ENCODE measurements around the gene LRRC73.
"Not testable (repeated sequence)": the region's sequence is repeated elsewhere in the genome, so short reads cannot be mapped to it uniquely, and the experiment has no call there.

The LRRC73 gene

DNA sequence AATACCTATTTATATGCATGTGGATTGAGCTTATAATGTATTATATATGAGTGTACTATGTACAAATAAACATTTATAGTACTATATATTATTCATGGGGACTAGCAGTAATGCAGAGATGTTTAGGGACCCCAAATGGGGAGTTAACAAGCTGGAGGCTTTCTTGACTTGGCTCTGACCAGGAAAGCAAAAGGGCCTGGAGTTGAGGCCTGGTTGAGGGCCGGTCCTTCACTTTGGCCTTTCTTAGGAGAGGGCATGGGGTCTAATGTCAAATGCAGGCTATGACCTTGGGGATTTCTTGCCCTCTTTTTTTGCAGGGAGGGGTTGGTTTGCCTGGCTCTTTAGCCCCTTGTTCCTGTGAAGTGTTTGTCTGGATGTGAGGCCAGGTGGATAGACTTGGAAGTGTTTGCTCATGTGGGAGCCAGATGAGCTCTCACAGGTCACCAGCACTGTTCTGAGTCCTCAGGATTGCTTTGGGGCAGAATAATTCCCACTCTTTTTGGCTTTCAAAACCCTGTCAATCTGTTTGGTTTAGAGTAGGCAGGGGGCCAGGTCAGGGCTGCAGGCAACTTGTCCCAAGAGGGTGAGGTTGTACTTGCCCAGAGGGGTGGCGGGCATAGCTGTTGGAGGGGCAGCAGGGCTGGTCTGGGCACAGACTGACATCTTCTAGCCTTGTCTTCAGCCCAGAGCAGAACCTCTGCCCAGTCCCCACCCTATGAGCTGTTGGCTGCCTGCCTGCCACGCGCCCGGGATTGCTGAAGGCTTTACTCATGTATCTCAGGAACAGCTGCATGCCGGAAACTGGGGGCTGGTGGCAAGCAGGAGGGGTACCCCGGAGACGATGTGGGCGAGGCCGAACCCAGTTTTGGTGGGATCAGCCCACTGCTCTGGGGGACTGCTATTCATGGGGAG is 18.1 kb downstream of the LRRC73 start:
- DNase-seq = no peak

DNA sequence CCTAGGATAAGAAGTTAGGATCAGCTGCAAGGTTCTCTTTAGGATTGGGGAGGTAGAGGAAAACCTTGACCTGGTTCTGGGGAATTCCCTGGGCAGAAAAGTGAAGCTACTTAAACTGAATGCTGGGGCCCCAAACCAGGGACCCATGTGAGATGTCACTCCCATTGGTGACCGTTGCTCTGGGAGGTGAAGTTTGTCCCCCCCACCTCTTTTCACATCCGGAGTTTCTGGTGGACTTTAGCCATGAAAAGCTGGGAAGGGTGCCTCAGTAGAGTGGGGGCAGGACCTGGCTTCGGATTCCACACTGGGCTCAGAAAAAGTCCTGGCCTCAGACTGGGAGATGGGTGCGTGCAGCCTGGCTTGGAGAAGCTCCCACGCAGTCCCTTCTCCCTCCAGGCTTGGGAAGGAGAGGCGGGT is 19.6 kb downstream of the LRRC73 start:
- no peak for DNase-seq

DNA sequence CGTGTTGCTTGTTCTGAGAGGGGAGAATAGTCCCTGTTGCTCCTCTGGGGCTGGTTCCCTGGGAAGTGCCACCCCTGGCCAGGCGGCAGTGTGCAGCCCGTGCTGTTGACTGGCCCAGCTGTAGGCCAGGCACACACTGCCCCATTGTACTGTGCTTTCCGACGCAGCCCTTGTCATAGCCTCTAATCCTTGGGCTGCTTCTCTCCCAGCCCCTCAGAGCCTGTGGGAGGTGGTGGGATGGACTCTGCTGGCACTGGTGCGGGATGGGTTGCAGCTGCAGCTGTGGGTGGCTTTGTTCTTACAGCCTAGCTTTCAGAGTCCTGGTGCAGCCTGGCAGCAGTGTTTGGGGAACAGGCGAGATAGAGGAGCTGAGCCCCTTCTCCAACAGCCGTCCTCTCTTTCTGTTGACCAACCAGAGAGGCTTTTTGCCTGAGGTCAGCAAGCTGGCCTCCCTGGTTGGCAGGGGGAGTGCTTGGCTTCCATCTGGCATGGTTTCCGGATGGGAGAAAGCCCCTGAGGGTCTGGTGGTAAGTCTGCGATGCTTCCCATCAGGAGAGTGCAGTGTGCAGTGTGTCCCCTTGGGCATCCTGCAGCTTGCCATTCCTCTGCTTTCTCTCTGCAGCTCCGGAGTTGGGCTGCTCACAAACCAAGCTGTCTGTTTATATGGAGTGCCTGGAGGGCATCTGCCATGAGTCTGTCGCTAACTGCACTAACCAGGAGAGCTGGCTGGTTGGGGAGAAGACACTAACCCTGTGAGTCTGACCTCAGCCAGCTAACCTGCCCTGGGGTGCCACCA is 20.7 kb downstream of the LRRC73 start:
- no peak for DNase-seq

DNA sequence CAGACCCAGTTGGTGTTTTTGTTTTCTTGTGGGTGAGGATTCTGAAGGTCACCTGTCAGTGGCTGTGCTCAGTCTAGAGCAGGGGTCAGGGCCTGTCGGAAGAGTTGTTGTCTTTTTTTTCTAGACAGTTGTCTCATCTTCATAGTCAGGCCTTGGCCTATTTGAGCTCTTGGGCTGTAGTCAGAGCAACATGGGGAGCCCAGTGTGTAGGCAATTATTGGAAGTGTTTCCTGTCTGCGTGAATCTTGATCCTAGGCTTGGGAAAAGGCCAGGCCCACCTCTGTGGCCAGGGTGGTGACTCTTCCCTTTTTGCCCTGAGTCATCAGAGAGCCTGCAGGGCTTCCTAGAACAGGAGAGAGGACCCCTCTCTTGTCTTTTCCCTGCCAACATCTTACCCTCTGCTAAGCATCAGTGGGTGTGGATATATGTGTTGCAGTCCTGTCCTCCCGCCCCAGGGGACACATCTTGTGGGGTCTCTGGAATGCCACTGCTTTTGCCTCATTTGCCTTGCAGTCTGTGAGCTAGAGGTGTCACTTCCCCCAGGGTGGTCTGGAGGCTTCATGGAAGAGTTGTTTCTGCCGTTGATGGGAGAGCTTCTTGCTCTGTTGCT is 21.4 kb downstream of the LRRC73 start:
- DNase-seq = no peak

DNA sequence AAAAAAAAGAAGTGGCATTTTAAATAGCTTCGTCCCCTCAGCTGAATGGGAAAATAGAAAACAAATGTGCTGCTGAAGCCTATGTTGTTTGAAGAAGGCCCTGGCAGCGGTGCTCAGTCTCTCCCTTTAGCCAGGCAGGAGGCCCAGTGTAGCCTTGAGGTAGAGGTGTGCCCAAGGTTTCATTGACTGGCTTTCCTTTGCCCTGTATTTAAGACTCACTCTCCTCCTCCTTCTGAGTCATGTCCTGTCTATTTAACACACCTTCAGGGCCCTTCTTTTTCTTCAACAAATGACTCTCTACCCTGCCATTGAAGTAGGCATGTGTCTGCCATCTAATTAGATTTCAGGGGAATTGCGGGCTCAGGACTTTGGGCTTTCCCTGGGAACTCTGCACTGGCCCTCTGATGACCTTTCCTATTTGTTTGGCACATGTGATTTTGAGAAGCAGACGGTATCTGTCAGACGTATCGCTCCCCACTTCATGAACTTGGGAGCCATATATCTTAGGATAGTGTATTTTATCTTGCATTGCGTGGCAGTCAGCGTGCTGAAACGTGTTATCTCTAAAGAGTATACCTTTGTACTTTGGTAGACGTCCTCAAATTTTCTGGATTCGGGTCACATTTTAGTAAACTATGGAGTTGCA is 28.4 kb downstream of the LRRC73 start:
- DNase-seq = no peak

DNA sequence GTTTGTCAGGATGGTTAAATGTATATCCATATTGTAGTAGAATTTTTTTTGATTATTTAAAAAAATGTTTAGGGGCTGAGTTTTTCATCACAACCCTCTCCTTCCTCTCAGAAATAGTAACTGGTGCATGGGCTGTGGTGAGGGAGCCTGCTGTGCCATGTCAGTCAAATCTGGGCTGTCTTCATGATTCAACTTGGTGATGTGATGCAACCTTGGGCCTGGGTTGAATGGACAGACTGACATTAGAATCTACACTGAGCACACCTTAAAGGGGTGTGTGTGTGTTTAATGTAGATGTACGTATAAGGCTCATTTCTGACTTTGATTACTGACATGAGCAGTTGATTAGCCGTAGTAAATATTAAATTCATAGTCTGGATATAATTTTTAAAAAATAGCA is 29.1 kb downstream of the LRRC73 start:
- no peak for DNase-seq

DNA sequence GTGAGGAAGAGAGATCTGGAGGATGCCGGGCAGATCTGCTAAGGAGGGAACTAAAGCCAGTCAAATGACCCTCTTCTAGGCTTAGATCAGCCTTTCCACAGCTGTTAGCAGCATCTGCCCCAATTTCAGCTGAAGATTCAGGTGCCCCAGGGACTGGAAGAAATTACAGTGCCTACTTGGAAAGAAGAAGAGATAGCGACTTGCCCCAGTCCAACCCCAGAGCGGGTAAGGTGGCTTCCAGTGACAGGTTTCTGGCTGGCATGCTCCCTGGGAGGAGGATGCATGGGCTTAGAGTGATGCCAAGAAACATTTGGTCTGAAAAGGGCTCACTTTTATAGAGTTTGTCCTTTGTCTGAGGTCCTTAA is 32.2 kb downstream of the LRRC73 start:
- no peak for DNase-seq

DNA sequence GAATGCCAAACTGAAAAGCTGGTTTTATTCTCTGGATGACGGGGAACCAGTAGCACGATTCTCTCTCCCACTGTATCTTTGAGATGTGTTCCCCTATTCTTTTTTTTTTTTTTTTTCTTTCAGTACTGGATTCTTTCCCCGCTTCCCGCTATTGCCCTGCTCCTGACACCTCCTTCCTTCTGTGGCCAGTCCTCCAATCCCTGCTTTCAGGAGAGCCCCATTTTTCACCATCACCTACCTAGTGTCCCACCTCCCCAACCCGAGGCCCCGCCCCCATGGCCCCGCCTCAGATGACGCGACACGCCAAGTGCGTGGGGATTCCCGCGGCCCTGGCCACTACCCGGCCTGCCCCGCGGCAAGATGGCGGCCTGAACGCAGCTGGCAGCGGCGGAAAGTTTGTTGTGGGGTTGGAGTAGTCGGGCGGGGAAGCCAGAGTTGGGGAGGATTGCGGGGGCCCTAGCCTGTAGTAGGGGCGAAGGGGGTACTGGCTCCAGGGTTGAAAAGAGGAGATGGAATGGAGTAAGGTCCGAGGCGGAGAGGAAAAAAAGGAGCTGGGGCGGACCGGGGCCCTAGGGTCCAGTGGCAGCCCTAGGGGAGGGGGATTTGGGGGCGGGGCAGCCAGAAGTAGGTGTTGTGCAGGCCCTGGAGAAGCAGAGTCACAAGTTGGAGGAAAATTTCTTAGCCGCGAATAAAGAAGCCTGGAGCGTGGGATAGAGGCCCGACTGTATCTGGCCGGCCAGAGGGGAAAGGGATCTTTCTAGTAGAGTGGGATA is 32.7 kb downstream of the LRRC73 start, which contains the start of gene TJAP1:
TSS of gene TJAP1 (plus strand) at position 336 of the 773 bp plus-strand sequence. CDS start 21,432 bp downstream, outside the sequence.
- peak; percentile 90 for DNase-seq

DNA sequence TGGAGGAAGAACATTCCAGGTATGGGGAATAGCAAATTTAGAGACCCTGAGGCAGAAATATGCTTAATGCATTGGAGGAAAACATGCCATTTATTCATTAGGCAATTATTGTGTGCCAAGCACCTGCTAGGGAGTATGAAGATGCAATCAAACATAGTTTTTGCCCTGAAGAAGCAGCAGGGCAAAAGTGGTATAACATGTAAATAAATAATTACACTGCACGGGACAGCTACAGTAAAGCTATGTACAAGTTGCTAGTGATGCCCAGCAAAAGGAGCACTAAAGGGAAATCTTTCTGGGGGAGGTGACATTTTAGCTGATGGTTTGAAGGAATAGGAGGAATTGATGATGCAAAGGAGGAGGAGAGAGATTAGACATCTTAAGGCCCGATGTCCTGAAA is 33.4 kb downstream of the LRRC73 start:
- no peak for DNase-seq

DNA sequence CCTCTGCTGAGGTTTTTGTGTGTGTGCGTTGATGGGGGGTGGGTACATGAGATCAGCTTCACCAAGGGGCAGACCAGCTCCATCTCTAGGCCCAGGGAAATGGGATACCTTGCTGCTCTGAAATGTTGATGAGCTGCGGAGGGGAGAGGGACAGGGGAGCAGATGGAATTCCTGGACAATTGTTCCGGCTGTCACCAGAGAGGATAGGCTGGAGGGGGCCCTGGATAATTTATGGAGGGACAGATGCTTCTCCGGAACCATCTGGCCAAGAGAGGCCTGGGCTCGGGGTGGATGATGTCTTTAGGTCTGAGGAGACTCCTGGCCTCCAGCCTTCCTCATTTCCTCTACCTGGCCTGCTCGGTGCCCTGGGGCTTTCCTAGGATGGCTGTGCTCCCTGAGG is 34.6 kb downstream of the LRRC73 start:
- no peak for DNase-seq

DNA sequence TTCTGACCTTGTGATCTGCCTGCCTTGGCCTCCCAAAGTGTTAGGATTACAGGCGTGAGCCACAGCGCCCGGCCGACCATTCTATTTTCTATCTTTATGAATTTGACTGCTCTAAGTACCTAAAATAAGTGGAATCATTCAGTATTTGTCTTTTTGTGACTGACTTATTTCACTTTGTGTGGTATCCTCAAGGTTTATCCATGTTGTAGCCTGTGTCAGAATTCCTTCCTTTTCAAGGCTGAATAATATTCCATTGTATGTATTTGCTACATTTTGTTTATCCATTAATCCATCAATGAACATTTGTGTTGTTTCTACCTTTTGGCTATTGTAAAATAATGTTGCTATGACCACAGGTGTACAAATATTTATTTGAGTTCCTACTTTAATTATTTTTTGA is 37.6 kb downstream of the LRRC73 start:
- no peak for DNase-seq

DNA sequence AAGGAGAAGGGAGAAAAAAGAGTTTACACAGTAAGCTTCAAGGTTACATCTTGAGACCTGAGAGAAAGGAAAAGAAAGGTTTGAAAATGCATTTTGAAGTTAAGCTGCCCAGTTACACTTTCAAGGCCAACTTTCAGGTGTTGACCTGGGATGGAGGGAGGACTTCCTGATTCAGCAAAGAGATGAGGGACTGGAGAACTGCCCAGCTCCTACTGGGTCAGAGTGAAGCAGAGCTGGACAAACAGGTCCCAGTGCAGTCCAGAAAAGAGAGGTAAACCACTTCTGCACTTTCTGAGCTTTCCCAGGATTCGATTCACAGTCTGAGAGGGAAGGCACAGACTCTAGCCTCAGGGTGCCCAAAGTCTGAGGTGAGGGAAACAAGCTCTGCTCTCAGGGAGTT is 38.7 kb downstream of the LRRC73 start:
- DNase-seq = no peak

DNA sequence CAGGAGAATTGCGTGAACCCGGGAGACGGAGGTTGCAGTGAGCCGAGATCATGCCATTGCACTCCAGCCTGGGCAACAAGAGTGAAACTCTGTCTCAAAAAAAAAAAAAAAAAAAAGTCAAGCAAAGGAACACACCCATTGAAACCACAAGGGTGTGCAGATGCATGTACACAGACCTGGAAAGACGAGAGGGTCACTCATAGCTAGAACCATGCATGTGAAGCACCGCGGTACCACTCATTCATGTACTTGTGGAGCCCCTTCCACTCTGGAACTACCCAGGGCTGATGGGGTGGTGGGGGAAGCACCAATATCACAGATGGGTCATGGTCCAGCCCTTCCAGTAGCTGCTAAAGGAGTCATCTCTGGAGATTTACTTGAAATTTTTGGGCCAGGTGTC is 40.2 kb downstream of the LRRC73 start:
- no peak for DNase-seq

DNA sequence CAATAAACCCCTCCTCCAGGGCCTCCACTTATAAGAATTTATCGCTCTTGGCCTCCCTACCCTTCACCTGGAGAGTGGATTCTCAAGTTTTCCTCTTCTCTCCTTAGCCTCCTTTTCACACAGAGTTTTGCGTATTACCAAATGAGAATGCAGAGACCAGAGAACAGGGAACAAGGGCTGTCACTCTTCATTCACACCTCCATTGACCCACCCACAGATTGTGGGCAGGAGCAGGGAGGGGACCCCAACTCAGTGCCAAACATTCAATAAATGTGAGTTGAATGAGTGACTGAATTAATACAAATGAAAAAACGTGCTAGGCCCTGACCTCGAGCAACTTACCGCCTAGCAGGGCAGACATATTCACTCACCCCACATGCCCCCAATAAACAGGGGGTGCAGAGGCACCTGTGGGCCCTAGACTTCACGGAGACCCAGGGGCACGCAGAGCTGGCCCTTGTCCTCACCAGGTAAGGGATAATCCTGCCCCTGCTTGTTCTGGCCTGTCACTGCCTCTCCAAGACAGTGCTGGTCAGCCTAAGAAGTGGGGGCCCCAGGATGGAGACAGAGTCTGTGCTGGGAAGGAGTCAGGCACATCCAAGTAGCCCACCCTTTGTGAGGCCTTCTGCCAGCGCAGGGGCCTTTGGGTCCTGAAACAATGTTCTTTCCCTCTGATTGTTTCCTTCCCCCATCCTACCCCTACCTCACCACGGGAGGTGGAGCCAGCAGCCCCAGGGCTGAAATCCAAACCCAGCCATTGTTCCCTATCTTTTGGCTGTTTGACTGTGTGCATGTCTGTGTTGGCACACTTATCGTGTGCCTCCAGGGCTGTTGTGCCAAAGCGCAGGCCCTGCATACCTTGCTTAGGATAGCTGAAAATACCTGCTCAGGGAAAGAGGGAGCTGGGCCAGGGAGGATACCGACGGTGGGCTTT is 41.1 kb downstream of the LRRC73 start:
- DNase-seq = no peak

DNA sequence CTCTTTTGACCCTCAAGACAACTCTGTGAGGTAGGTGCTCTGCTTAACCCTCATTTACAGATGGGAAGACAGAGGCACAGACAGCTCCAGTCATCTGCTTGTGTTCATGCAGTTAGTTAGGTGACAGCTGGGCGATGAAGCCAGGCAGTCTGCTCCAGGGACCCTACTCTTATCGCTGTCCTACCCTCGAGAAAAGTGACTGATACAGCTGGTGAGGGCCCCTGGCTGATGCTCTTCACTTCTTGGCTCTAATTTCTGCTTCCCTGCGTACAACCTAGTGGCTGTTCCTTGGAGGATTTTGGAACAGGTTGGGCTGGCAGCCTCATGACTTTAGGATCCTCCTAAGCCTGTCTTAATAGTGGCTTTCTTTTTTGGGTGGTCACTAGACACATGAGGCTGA is 41.9 kb downstream of the LRRC73 start:
- DNase-seq = peak; percentile 7

DNA sequence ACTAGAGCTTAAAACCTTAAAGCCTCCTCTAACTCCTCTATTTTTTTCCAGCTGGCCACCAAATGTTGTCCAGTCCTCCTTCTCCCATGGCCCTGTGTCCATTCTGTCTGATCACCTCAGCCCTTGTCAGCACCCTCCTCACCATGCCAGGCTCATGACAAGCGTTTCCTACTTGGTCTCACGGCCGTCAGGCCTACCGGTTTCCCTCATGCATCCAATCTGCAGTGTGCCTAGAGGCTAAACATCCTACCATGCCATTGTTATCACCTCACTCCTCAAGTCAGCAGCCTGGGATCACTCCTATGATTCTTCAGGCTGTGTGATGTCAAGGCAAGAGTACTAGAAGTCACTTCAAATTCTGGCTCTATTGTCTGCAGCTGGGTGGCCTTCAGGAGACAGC is 42.4 kb downstream of the LRRC73 start:
- no peak for DNase-seq

DNA sequence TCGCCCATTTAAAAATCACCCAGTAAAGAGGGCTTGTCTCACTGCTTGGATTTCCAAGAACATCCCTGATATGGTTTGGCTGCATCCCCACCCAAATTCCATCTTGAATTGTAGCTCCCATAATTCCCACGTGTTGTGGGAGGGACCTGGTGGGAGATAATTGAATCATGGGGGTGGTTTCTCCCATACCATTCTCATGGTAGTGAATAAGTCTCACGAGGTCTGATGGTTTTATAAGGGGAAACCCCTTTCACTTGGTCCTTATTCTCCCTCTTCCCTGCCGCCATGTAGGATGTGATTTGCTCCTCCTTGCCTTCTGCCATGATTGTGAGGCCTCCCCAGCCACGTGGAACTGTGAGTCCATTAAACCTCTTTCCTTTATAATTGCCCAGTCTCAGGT is 42.9 kb downstream of the LRRC73 start:
- DNase-seq = not testable (repeated sequence)

DNA sequence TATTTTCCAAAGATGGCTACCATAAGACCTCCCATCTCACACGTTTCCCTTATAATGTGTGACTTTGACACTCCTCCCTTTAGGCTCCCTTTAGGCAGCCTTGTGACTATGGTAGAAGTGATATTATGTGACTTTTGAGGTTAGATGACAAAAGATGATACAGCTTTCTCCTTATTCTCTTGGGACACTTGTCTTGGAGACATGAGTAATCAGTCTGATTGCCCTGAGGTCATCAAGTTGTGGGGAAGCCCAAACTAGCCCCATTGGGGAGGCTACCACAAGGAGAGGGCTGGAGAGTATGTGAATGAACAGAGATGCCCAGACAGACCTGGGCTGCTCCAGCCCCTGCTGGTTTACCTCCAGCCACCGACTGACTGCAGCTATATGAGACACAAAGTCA is 44.2 kb downstream of the LRRC73 start:
- DNase-seq = no peak

DNA sequence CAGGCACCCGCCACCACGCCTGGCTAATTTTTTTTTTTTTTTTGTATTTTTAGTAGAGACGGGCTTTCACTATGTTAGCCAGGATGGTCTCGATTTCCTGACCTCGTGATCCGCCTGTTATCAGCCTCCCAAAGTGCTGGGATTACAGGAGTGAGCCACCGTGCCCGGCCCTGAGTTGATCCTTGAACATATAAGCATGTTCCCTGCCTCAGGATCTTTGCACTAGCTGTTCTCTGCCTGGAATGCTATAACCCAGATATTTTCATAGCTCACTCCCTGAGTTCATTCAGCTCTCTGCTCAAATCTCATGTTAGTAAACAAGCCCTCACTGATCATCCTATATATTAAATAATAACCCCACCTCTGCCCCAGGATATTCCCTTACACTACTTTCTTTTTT is 45.8 kb downstream of the LRRC73 start:
- no peak for DNase-seq

DNA sequence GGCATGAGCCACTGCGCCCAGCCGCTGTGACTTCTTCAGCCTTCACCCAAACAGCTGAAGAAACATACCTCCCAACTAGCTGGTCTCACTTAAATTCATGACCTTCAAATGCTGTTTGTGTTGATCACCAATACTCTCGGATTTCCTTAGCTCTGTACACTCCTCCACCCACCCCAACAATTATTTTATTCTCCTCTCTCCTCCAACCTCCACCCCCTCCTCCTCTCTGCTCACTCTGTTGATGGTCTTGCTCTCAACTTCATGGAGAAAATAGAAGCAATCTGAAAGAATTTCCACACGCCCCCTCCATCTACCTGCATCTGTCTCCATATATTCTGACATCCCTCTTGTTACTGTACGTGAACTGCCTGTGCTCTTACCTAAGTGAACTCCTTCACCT is 48.2 kb downstream of the LRRC73 start:
- no peak for DNase-seq

DNA sequence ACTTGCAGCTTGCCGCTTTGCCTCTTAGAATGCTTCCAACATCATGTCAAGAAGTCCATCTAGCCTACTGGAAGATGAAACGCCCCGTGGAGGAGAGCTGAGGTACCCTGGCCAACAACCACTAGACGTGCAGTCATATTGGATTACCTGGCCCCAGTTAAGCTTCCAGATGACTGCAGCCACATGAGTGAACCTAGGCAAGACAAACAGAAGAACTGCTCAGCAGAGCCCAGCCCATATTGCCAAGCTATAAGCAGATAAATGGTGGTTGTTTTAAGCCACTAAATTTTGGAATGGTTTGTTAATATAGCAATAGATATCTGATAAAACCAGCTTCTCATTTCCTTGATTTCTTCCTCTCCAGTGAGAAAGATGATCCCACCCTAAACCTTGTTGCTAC is 50.1 kb downstream of the LRRC73 start:
- DNase-seq = no peak

Measured in NCI-H2171 (cell line).